NK-92 (cell line): ENCODE measurements around the gene TMCC1.
"Not testable (repeated sequence)": the region's sequence is repeated elsewhere in the genome, so short reads cannot be mapped to it uniquely, and the experiment has no call there.

Source experiments
- DNase-seq: peaks from one replicate; lab custom pipeline; 2025; ENCODE audit not compliant: unreplicated experiment; lab: John Stamatoyannopoulos, UW

Gene TMCC1

DNA sequence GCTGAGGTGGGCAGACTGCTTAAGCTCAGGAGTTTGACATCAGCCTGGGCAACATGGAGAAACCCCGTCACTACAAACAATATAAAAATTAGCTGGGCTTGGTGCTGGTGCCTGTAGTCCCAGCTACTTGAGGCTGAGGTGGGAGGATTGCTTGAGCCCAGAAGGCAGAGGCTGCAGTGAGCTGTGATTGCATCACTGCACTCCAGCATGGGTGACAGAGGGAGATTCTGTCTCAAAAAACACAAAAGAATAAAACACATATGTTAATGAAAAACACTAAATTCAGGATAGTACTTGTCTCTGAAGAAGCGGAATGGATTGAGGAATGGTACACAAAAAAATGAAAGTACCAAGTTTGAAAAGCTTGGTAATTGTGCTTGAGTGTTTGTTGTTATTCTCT is 159.1 kb downstream of the TMCC1 start:
- DNase-seq = no peak

GRCh38 chr3:129732200-129732876 is 161.2 kb downstream of the TMCC1 start:
- no peak for DNase-seq

DNA sequence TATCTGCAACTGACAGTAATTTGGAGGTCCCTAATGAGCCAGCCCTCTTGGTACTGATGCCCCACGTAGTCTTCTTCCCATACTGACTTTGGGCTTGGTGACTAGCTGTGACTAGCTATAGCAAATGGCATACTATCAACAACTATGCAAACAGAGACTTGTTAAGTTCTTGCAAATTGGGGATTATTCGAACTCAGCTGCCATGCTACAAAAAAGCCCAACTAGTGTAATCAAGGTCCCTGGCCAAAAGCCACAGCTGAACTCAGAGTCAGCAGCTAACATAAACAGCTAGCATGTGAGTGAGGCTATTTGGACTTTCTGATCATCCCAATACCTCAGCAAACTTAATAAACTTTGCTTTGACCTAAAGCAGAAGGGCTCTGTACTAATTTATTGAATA is 165.8 kb downstream of the TMCC1 start:
- no peak for DNase-seq

DNA sequence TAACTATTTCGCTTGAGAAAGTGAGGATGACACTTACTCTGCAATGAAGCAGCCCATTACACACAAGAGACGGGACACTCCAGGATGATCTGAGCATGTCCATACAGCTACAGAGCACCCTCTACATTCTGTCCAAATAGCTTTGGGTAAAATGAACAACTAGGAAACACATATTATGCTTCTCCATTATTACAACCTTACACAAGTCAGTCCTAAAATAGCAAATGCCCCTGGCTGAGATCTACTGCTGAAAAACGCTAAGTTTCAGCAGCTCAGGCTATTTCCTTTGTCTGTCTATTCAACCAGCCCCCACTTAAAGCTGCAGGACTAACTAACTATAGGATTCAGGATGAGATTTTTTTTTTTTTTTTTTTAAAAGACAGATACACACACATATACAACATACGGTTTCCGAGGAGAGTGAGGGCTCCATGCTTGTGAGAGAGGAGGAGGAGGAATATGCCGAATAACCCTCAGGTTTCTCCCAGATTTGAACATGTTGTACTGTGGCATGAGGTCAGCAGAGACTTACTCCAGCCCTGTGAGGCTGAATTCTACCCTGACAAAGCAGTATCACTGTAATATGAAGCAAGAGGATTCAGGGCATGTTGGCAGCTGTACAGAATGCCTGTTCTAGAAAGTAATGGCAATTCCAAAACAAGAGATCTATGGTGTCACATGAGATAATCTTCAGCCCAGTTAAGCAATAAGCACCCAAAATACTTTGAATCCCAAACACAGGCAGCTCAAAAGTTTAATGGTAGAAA is 169.8 kb downstream of the TMCC1 start:
- no peak for DNase-seq

GRCh38 chr3:129722527-129722926 is 171.0 kb downstream of the TMCC1 start:
- no peak for DNase-seq

DNA sequence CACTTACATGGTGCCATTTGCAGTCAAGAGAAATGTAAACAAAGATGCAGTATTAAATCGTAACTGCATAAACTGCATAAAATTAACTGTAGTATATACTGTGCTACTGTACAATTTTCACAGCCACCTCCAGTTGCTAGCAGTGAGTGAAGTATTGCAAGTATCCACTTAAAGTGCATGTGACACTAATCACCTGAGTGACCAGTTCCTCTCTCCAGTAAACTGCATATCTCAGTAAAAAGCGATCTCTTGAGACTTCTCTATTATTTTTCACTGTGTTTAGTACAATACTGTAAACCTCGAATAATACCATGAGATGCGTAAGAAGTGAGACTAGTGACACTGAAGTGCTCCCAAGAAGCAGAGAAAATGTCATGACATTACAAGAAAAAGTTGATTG is 175.3 kb downstream of the TMCC1 start:
- no peak for DNase-seq

- no peak for DNase-seq
Measured at GRCh38 chr3:129715854-129716253, 177.7 kb downstream of the TMCC1 start.

DNA sequence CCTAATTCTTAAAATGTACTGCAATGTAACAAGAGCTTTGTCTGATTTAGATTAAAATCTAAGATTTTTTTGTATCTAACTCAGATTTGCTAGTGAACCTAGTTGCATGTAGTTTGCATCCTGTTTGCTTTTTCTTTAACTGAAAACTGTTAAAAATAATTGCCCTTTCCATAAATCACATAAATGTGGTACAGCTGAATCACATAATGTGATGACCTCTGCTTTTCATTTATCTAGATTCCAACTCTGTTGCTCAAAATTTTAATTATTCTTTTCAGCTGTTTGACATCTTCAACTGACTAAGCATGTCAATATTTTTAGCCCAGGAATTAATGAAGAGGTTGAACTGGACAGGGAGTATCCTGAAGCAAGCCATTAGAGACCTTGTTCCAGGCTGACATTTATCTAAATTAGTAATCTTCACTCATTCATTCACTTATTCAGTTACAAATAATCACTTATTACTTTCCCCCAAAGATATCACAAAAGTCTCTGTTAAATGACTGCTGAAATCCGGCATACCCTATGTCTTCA is 185.1 kb downstream of the TMCC1 start:
- no peak for DNase-seq

DNA sequence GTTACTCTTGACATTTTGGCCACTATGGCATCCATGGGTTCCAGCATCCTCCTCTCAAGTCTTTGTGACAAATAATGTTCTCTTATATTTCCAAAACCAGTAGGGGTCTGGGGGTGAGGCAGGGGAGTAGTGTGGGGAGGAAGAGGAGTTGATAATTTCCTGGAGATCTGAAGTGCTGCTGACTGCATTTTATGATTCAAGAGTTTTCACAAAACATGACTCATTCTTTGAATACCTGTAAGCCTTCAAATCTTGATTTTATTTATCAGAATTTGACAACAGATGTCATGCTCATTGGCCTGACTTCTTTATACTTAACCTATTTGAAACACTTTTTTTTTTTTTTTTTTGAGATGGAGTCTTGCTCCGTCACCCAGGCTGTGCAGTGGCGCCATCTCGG is 188.2 kb downstream of the TMCC1 start:
- no peak for DNase-seq

- DNase-seq = no peak
Measured at GRCh38 chr3:129703913-129704312, 189.6 kb downstream of the TMCC1 start.

DNA sequence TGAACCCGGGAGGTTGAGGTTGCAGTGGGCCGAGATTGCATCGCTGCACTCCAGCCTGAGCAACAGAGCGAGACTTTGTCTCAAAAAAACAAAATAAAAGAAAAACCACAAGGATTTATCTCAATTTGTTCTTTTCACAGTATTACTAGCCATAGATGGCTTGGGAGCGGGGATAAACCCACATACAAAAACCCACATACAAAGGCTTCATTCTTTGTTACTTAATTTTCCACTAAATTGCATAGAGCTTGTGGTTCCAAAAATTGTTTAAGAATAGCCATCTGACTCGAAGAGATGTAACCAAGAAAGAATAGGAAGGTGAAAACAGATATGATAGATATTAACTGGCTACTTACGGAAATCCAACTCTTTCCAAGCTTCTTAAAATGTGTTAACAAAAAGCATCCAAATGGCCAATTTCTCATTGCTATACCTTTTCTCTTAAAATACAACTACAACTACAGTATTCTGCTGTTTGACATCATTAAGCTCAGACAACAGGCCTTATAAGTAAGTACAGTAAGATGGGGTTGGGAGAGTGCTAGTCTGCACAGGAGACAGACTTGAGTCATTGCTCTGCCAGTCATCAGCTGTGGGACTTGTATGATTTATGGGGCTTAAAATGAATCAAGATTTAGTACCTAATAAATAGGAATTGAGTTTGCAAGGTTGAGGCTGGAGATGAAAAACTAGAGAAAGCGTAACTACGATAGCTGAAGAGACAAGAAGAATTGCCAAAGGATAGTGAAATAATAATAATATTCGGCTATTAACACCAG is 190.4 kb downstream of the TMCC1 start:
- DNase-seq = no peak

DNA sequence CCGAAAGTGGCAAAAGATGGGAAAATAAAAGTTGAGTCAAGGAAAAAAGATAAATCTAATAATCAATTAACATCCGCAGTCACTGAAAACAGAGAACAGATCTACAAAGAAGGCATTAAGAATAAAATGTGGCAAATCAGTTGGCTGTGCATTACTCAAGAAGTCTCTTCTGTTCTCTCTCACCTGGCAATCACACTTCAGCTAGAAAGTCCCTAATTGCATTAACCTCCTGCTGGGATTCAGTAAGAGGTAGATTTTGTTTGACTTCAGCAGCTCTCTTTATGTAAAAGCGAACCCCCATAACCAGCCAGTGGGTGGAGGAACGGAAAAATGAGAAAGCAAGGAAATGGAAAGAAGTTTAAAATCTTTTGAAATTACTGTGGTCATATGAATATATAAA is 192.3 kb downstream of the TMCC1 start:
- DNase-seq = no peak

GRCh38 chr3:129699612-129700011 is 193.9 kb downstream of the TMCC1 start:
- no peak for DNase-seq

DNA sequence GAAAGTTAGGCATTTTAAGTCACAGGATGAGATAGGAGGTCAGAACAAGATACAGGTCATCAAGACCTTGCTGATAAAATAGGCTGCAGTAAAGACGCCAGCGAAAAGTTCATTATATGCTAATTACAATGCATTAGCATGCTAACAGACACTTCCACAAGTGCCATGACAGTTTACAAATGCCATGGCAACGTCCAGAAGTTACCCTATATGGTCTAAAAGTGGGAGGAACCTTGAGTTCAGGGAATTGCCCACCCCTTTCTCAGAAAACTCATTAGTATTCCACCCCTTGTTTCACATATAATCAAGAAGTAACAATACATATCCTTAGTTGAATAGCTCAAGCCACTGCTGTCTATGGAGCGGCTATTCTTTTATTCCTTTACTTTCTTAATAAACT is 194.3 kb downstream of the TMCC1 start:
- no peak for DNase-seq

DNA sequence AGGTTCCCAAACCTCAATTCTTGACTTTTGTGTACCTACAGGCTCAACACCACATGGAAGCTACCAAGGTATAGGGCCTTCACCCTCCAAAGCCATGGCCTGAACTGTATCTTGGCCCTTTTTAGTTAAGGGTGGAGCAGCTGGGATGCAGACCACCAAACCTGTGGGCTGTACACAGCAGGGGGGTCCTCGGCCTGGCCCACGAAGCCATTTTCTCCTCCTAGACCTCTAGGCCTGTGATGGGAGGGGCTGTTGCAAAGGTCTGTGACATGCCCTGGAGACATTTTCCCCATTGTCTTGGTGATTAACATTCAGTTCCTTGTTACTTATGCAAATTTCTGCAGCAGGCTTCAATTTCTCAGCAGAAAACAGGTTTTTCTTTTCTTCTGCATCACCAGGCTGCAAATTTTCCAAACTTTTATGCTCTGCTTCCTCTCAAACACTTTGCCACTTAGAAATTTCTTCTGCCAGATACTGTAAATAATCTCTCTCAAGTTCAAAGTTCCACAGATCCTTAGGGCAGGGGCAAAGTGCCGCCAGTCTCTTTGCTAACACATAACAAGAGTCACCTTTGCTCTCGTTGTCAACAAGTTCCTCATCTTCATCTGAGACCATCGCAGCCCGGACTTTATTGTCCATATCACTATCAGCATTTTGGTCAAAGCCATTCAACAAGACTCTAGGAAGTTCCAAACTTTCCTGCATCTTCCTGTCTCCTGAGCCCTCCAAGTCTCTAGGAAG is 196.1 kb downstream of the TMCC1 start:
- DNase-seq = no peak

DNA sequence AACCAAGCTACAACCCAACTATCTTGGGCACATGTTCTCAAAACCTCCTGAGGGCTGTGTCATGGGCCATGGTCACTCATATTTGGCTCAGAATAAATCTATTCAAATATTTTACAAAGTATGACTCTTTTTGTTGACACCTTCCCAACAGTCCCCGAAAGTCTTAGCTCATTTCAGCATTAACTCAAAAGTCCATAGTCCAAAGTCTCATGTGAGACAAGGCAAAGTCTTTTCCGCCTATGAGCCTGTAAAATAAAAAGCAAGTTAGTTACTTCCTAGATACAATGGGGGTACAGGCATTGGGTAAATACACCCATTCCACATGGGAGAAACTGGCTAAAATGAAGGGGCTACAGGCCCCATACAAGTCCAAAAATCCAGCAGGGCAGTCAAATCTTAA is 197.1 kb downstream of the TMCC1 start:
- DNase-seq = not testable (repeated sequence)

- DNase-seq = no peak
Measured at GRCh38 chr3:129695230-129695629, 198.3 kb downstream of the TMCC1 start.

DNA sequence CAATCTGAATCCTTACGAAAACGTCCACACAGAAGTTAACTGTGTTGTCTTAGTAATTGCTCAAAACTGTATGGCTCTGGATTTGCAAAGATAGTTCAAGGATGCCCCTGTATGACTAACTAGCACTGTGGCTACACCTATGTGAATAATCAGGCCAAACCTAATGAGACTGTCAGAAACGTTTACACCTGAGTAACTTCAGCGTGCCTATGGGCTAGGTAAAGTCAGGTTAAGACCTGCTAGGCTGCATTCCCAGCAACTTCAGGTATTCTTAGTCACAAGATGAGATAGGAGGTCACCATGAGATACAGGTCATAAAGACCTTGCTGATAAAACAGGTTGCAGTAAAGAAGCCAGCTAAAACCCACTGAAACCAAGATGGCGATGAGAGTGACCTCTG is 199.3 kb downstream of the TMCC1 start:
- no peak for DNase-seq

DNA sequence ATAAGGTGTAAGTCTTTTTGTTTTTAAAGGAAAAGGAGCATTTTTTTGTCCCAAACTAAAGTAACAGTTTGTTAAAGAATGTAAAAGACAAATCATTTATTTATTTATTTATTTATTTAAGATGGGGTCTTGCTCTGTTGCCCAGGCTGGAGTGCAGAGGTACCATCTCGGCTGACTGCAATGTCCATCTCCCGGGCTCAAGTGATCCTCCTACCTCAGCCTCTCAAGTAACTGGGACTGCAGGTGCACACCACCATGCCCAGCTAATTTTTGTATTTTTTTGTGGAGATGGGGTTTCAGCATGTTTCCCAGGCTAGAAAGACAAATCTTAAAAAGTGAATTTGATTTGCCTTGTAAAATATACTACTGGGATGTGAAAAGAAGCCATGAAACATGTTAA is 200.8 kb downstream of the TMCC1 start:
- DNase-seq = no peak

GRCh38 chr3:129690963-129691362 is 202.5 kb downstream of the TMCC1 start:
- no peak for DNase-seq

DNA sequence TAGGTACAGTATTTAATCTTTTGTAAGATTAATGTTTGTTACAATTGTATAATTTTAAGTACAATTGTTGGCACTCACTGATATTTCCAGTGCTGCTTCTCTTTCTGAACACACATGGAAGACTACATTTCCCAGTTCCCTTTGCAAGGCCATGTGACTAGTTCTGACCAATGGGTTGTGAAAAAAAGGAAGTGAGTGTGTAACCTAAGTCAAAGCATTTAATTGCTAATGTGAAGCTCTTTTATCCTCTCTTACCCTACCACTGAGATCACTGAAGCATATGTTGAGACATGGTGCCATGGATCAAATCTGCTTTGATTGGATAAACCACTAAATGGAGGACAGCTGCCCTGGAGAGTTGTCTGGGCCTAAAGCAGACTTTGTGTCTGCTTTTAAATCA is 203.1 kb downstream of the TMCC1 start:
- no peak for DNase-seq
